Loucy (cell line): ENCODE measurements around the gene ZNF385D.

Experiments
- H2AFZ ChIP-seq: fragments of 200-600 bp; sonication (generic); 2 replicates; pipeline ENCODE4 v1.6.0; 2016; ENCODE audit warnings: antibody characterized with exemption, mild to moderate bottlenecking, low read length, moderate library complexity
- H3F3A ChIP-seq: fragments of 200-600 bp; 2 replicates; pipeline ENCODE4 v1.6.0; 2016; ENCODE audit warnings: antibody characterized with exemption, low read depth, mild to moderate bottlenecking
- H3K27me3 ChIP-seq: fragments of 200-600 bp; sonication (generic); 2 replicates; pipeline ENCODE4 v1.6.1; 2014; ENCODE audit warnings: low read length, mild to moderate bottlenecking; ENCODE audit not compliant: insufficient read depth, poor library complexity, severe bottlenecking
- H3K36me3 ChIP-seq: fragments of 200-600 bp; sonication (generic); 2 replicates; pipeline ENCODE4 v1.6.1; 2016; ENCODE audit warnings: low read length; ENCODE audit not compliant: insufficient read depth
- H3K4me1 ChIP-seq: fragments of 200-600 bp; sonication (generic); 2 replicates; pipeline ENCODE4 v1.5.1; 2014; ENCODE audit warnings: low read length, mild to moderate bottlenecking; ENCODE audit not compliant: insufficient read depth, poor library complexity, severe bottlenecking
- H3K4me2 ChIP-seq: fragments of 200-600 bp; sonication (generic); 2 replicates; pipeline ENCODE4 v1.6.0; 2014; ENCODE audit warnings: antibody characterized with exemption, low read length, low read depth, mild to moderate bottlenecking; ENCODE audit not compliant: poor library complexity, severe bottlenecking
- H3K4me3 ChIP-seq: fragments of 200-600 bp; sonication (generic); 2 replicates; pipeline ENCODE4 v1.5.1; 2014; ENCODE audit warnings: low read length, mild to moderate bottlenecking, mixed read lengths; ENCODE audit not compliant: poor library complexity, severe bottlenecking
- H3K79me2 ChIP-seq: fragments of 200-600 bp; sonication (generic); 2 replicates; pipeline ENCODE4 v1.6.1; 2014; ENCODE audit warnings: low read length; ENCODE audit not compliant: insufficient read depth
- H3K9ac ChIP-seq: fragments of 200-600 bp; sonication (generic); 2 replicates; pipeline ENCODE4 v1.6.0; 2014; ENCODE audit warnings: mild to moderate bottlenecking, low read depth, low read length, moderate library complexity; ENCODE audit not compliant: poor library complexity, severe bottlenecking
- H3K9me2 ChIP-seq: fragments of 200-600 bp; sonication (generic); replicated peaks from 2 replicates; pipeline ENCODE4 v1.6.1; 2016; ENCODE audit warnings: low read depth, low read length, mixed read lengths
- H3K9me3 ChIP-seq: fragments of 200-600 bp; sonication (generic); 2 replicates; pipeline ENCODE4 v1.6.1; 2014; ENCODE audit warnings: mild to moderate bottlenecking, antibody characterized with exemption, low read length, low read depth; ENCODE audit not compliant: insufficient read depth
- H4K20me1 ChIP-seq: fragments of 200-600 bp; sonication (generic); 2 replicates; pipeline ENCODE4 v1.6.0; 2014; ENCODE audit warnings: antibody characterized with exemption, low read length, mild to moderate bottlenecking; ENCODE audit not compliant: insufficient read depth, poor library complexity, severe bottlenecking
- CTCF ChIP-seq: fragments of 200-600 bp; sonication (generic); conservative IDR thresholded peaks from 2 replicates; pipeline ENCODE4 v1.5.1; 2014; ENCODE audit warnings: mild to moderate bottlenecking, antibody characterized with exemption, low read length
- EZH2phosphoT487 ChIP-seq: fragments of 200-600 bp; IDR thresholded peaks from 2 replicates; pipeline ENCODE4 v1.6.1; 2018; ENCODE audit warnings: antibody characterized with exemption, mild to moderate bottlenecking, moderate library complexity, borderline replicate concordance

The ZNF385D gene

GRCh38 chr3:21377071-21377769 lies 373.8 kb downstream of the ZNF385D start:
- Histone ChIP-seq H3K4me2 (no peak overlapping the region), H3K9ac (no peak overlapping the region), H3K27me3 (no peaks in the 10 kb centered on the region)

GRCh38 chr3:21372316-21372715 lies 378.7 kb downstream of the ZNF385D start:
- Histone ChIP-seq H3K36me3 (no peaks in the 10 kb centered on the region), H3K9ac (no peak overlapping the region), H4K20me1 (no peaks in the 10 kb centered on the region), H3K9me2 (0 out of 2 replicates have a peak, but pooled peaks cover 4% of the 10 kb centered on the region), H3K4me3 (no peak overlapping the region), H3K27me3 (no peaks in the 10 kb centered on the region), H3K4me2 (no peak overlapping the region), H3K9me3 (no peaks in the 10 kb centered on the region), H2AFZ (no peak overlapping the region), H3F3A (no peaks in the 10 kb centered on the region), H3K4me1 (no peaks in the 10 kb centered on the region), H3K79me2 (no peaks in the 10 kb centered on the region)
- no peak for TF ChIP-seq EZH2phosphoT487
- TF ChIP-seq CTCF, result no peak

More at GRCh38 chr3:21377071-21377769, 373.8 kb downstream of the ZNF385D start:
- H3K4me1 ChIP-seq, result no peaks in the 10 kb centered on the region
- H3K79me2 ChIP-seq, result no peaks in the 10 kb centered on the region
- H3K36me3 ChIP-seq, result no peaks in the 10 kb centered on the region
- no peaks in the 10 kb centered on the region for H3K9me3 ChIP-seq
- no peak overlapping the region for H2AFZ ChIP-seq
- no peak for TF ChIP-seq CTCF
- no peak for TF ChIP-seq EZH2phosphoT487
- no peaks in the 10 kb centered on the region for H3K9me2 ChIP-seq
- H4K20me1 ChIP-seq, result no peaks in the 10 kb centered on the region
- H3F3A ChIP-seq, result no peaks in the 10 kb centered on the region
- H3K4me3 ChIP-seq, result no peak overlapping the region
